ENCODE measurements around the gene RGS7.

DNA sequence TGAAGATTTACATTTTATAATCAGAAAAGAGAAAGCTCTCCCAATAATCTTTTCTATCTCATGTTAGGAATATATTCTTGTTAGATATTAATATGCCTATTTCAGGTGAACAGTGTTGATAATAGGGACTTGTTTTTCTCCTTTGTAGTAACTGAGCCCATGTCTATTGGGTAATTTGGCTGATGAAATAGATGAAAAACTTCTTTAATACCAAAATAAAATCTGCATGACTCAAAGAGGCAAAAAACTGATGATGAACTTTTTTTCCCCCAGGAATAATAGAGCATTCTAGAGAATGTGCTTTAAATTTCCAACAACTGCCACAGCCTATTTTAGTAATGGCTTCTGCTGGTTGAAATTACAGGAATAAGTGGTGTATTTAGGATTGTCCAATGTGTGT lies 566.1 kb downstream of the RGS7 start:
- TF ChIP-seq CTCF (IDR thresholded peaks at IDR 0.05) (no peak), POLR2A (IDR thresholded peaks at IDR 0.05) (no peak)

All from thyroid gland (tissue), 4 donors.